MM.1S (cell line): ENCODE data around the gene FRMD3.

ENCODE experiments used
- CTCF ChIP-seq: fragments of 300-600 bp; sonication (generic); IDR thresholded peaks from 2 replicates; pipeline ENCODE4 v1.5.1; 2016; ENCODE audit warnings: antibody characterized with exemption, low read length, mixed read lengths
- EZH2 ChIP-seq: fragments of 300-600 bp; sonication (generic); optimal IDR thresholded peaks from 2 replicates; pipeline ENCODE3; 2017; ENCODE audit warnings: low read depth, mild to moderate bottlenecking, antibody characterized with exemption, low read length, mixed read lengths
- EZH2phosphoT487 ChIP-seq: fragments of 300-600 bp; sonication (generic); IDR thresholded peaks from 2 replicates; pipeline ENCODE4 v1.6.1; 2018; ENCODE audit warnings: antibody characterized with exemption, low read length

GRCh38 chr9:83441390-83441789 lies 96.8 kb downstream of the FRMD3 start:
- TF ChIP-seq CTCF (no peak), EZH2 (no peak), EZH2phosphoT487 (no peak)
